ENCODE results near the gene ZNF44. TPM values are rescaled to one million over a fixed set of nuclear protein-coding genes. Genes with fewer than 3 reads are reported as not detected.

Gene ZNF44
- total RNA-seq, 2 experiments from 2014 or later = 30.4 to 31.4 TPM

- TF ChIP-seq CTCF (IDR thresholded peaks at IDR 0.05) = no peak
- intact Hi-C loops (cut with DNase I, micrococcal nuclease) = no loop called here
- CTCF ChIA-PET = no interaction called here
- H3K4me1 ChIP-seq (ENCODE audit: insufficient read depth, low read length) = no peaks in the 10 kb centered on the region
- Mint-ChIP-seq H3K4me3 (no peak overlapping the region), H3K27me3 (no peaks in the 10 kb centered on the region), H3K9me3 (peaks cover 16% of the 10 kb centered on the region), H3K27ac (no peak overlapping the region), H3K36me3 (ENCODE audit: low read depth) (peaks cover 58% of the 10 kb centered on the region), H3K4me1 (ENCODE audit: low read depth) (no peaks in the 10 kb centered on the region)
- DNase-seq = no peak
- H3K27me3 ChIP-seq (ENCODE audit: control insufficient read depth in 1 of 2, insufficient read depth in 2 of 2, low read length in 2 of 2) = no peaks in the 10 kb centered on the region
- POLR2A ChIA-PET = interaction anchor here (0.9 kb wide), 1 partner anchor 13 kb away, joined by 3 read pairs; no protein-coding TSS in a partner anchor
- H3K27ac ChIP-seq (ENCODE audit: low read depth in 1 of 2, low read length in 2 of 2) = no peak overlapping the region
- peaks cover 65 to 75% of the 10 kb centered on the region in 2 experiments for H3K9me3 ChIP-seq (ENCODE audit: control insufficient read depth in 1 of 2, insufficient read depth in 1 of 2, low read length in 2 of 2)
- H3K36me3 ChIP-seq (ENCODE audit: insufficient read depth, low read length) = peaks cover 7% of the 10 kb centered on the region
- no peak for ATAC-seq (ENCODE audit: poor library complexity)
- H3K4me3 ChIP-seq (ENCODE audit: low read length) = no peak overlapping the region
Measured at GRCh38 chr19:12265921-12266704, 28.6 kb downstream of the ZNF44 start.

- Mint-ChIP-seq H3K27ac (no peak overlapping the region), H3K36me3 (ENCODE audit: low read depth) (peaks cover 46% of the 10 kb centered on the region), H3K9me3 (peaks cover 16% of the 10 kb centered on the region), H3K4me3 (no peak overlapping the region), H3K27me3 (no peaks in the 10 kb centered on the region), H3K4me1 (ENCODE audit: low read depth) (no peaks in the 10 kb centered on the region)
- intact Hi-C loops (cut with DNase I, micrococcal nuclease) = no loop called here
- Histone ChIP-seq H3K36me3 (ENCODE audit: insufficient read depth, low read length) (no peaks in the 10 kb centered on the region), H3K27me3 (ENCODE audit: control insufficient read depth in 1 of 2, insufficient read depth in 2 of 2, low read length in 2 of 2) (no peaks in the 10 kb centered on the region), H3K9me3 (ENCODE audit: control insufficient read depth in 1 of 2, insufficient read depth in 1 of 2, low read length in 2 of 2) (peaks cover 31 to 72% of the 10 kb centered on the region in 2 experiments), H3K4me3 (ENCODE audit: low read length) (no peak overlapping the region), H3K27ac (ENCODE audit: low read depth in 1 of 2, low read length in 2 of 2) (no peak overlapping the region), H3K4me1 (ENCODE audit: insufficient read depth, low read length) (no peaks in the 10 kb centered on the region)
- CTCF ChIA-PET = no interaction called here
- DNase-seq (no peak), ATAC-seq (ENCODE audit: poor library complexity) (no peak)
- POLR2A ChIA-PET = interaction anchor here (0.8 kb wide), 1 partner anchor 33 kb away, joined by 3 read pairs; the partner anchor contains the start of gene ZNF44
- no peak for TF ChIP-seq CTCF (IDR thresholded peaks at IDR 0.05)
Measured at GRCh38 chr19:12261554-12261953, 33.1 kb downstream of the ZNF44 start.

- Mint-ChIP-seq H3K4me3 (no peak overlapping the region), H3K36me3 (ENCODE audit: low read depth) (peaks cover 53% of the 10 kb centered on the region), H3K9me3 (peaks cover 16% of the 10 kb centered on the region), H3K27me3 (no peaks in the 10 kb centered on the region), H3K4me1 (ENCODE audit: low read depth) (no peaks in the 10 kb centered on the region), H3K27ac (no peak overlapping the region)
- H3K27me3 ChIP-seq (ENCODE audit: control insufficient read depth in 1 of 2, insufficient read depth in 2 of 2, low read length in 2 of 2) = no peaks in the 10 kb centered on the region
- intact Hi-C loops (cut with DNase I, micrococcal nuclease) = no loop called here
- H3K27ac ChIP-seq (ENCODE audit: low read depth in 1 of 2, low read length in 2 of 2) = no peak overlapping the region
- no peak for ATAC-seq (ENCODE audit: poor library complexity)
- peaks cover 24 to 69% of the 10 kb centered on the region in 2 experiments for H3K9me3 ChIP-seq (ENCODE audit: control insufficient read depth in 1 of 2, insufficient read depth in 1 of 2, low read length in 2 of 2)
- ChIA-PET POLR2A (interaction anchor here (0.8 kb wide), 1 partner anchor 33 kb away, joined by 3 read pairs; the partner anchor contains the start of gene ZNF44), CTCF (no interaction called here)
- no peaks in the 10 kb centered on the region for H3K4me1 ChIP-seq (ENCODE audit: insufficient read depth, low read length)
- no peak for TF ChIP-seq CTCF (IDR thresholded peaks at IDR 0.05)
- no peak overlapping the region for H3K4me3 ChIP-seq (ENCODE audit: low read length)
- H3K36me3 ChIP-seq (ENCODE audit: insufficient read depth, low read length) = no peaks in the 10 kb centered on the region
- no peak for DNase-seq
Measured at GRCh38 chr19:12260861-12261260, 33.8 kb downstream of the ZNF44 start.

Measured in CD4-positive, alpha-beta T cell (primary cell).